ENCODE measurements around the gene ERP44.

GRCh38 chr9:100072805-100073204 is 26.0 kb downstream of the ERP44 start:
- no peak for TF ChIP-seq POLR2A (IDR thresholded peaks at IDR 0.05; ENCODE audit: low read depth, low read length)
- no peak for TF ChIP-seq TAF1 (IDR thresholded peaks at IDR 0.05; ENCODE audit: borderline replicate concordance, low read depth, low read length)
